Esophagus (tissue), 2 donors: Measurements from ENCODE around the gene THSD7B. TPM values are rescaled to one million over a fixed set of nuclear protein-coding genes. Genes with fewer than 3 reads are reported as not detected.

Source experiments
- H3K27ac ChIP-seq, 2 donors: one replicate each; pipeline ENCODE4 v1.5.1; 2013; ENCODE audit warnings: low read depth in 2 of 2, mild to moderate bottlenecking in 2 of 2, inconsistent platforms in 1 of 2, low read length in 1 of 2, moderate library complexity in 1 of 2
- H3K27me3 ChIP-seq, 2 donors: one replicate each; pipeline ENCODE4 v1.6.1; 2013; ENCODE audit warnings: low read length in 2 of 2, control low read depth in 1 of 2, mild to moderate bottlenecking in 1 of 2; ENCODE audit not compliant: insufficient read depth in 2 of 2, control insufficient read depth in 1 of 2
- H3K36me3 ChIP-seq, 2 donors: one replicate each; pipeline ENCODE4 v1.6.1; 2013; ENCODE audit warnings: low read length in 1 of 2; ENCODE audit not compliant: control insufficient read depth in 2 of 2, insufficient read depth in 2 of 2
- H3K4me1 ChIP-seq, 2 donors: one replicate each; pipeline ENCODE4 v1.6.1; 2013; ENCODE audit warnings: low read length in 1 of 2; ENCODE audit not compliant: control insufficient read depth in 2 of 2, insufficient read depth in 2 of 2
- H3K4me3 ChIP-seq, 2 donors: one replicate each; pipeline ENCODE4 v1.5.1; 2013; ENCODE audit warnings: low read length in 2 of 2, mild to moderate bottlenecking in 2 of 2, low read depth in 1 of 2, moderate library complexity in 1 of 2
- H3K9me3 ChIP-seq, 2 donors: one replicate each; pipeline ENCODE4 v1.6.1; 2013; ENCODE audit warnings: mild to moderate bottlenecking in 2 of 2, low read depth in 1 of 2, low read length in 1 of 2, moderate library complexity in 1 of 2; ENCODE audit not compliant: control insufficient read depth in 2 of 2, insufficient read depth in 1 of 2
- WGBS, 2 donors: extraction: QIAGEN DNeasy Blood & Tissue Kit; methylation state at CpG; one replicate each; pipeline ENCODE4 v1.1.7; 2013; 5-methylcytosine and 5-hydroxymethylcytosine counted together
- polyA plus RNA-seq, 2 donors: library from polyadenylated mRNA; stranded (reverse); fragments of 200-250 nt; gene quantifications; one replicate each; pipeline ENCODE4 v1.2.3, GENCODE V29; 2013
- donor health status: healthy with polysubstance abuse.
- donor health status: Bipolar disorder and iron deficiency.

The THSD7B gene
- polyA plus RNA-seq, 2 donors, result 0.22 to 0.32 TPM

DNA sequence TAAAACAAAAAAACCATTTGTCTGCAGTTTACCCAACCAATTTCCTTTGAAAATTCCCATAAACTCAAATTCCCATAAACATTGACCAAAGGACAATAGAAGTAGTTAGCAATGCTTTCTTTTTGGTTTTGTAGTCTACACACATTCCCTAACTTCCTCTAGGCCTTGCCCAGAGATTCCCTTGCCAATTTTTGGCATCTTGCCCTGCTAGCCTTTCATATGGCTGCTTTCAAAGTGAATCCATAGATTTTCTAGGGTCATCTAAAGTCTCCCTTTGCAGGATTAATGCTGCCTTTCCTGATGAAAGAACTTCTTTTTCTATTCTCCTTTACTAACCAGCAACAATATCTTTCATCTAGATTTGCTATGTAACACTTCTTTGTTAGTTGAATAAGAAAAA is 33.4 kb downstream of the THSD7B start:
- no peak overlapping the region for H3K4me3 ChIP-seq
- no peaks in the 10 kb centered on the region for H3K27me3 ChIP-seq
- no peaks in the 10 kb centered on the region for H3K9me3 ChIP-seq
- no peaks in the 10 kb centered on the region for H3K36me3 ChIP-seq
- no peak overlapping the region for H3K27ac ChIP-seq
- H3K4me1 ChIP-seq, result no peaks in the 10 kb centered on the region

DNA sequence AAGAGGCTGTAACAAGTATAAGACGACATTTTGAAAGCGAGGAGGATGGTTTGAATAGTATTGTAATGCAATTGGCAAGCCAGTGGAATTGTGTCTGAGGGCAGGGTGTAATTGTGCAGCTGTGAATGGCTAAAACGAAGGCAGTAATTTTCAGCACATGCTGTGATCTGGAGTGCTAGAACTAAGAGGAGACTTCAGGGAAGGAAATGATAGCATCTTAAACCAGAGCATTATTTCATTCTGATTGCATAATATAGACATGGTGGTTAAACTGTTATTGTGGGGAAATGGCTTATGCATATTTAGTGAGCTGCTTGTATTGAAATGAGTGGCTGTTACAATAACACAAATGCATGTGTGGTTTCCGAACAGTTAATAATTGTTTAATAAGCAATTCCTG is 36.3 kb downstream of the THSD7B start:
- Histone ChIP-seq H3K27me3 (no peaks in the 10 kb centered on the region), H3K9me3 (no peaks in the 10 kb centered on the region), H3K4me3 (no peak overlapping the region), H3K27ac (no peak overlapping the region), H3K36me3 (no peaks in the 10 kb centered on the region), H3K4me1 (no peaks in the 10 kb centered on the region)
- WGBS, 2 donors, result 81 to 83% methylated on average over 4 of the region's 4 CpGs

DNA sequence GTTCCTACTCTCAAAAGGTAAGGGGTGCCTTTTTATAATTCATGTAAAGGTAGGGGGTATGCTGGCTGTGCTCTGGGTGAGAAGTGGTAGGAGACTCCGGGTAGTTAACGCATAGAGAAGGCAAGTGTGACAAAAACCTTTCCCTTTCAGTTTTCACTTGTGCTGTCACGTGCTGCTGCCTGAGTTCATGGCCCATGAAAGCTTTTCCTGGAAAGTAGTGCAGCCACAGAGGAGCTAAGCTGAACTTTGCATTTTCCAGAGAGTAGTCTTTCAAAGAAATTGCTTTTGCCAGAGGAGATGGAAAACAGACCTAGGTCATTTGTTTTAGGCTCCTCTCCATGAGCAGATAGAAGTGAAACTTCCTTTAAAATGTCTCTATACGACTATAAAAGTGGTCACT is 44.7 kb downstream of the THSD7B start:
- no peaks in the 10 kb centered on the region for H3K27me3 ChIP-seq
- no peaks in the 10 kb centered on the region for H3K9me3 ChIP-seq
- no peak overlapping the region for H3K4me3 ChIP-seq
- 55 to 57% methylated on average over 4 of the region's 4 CpGs for WGBS, 2 donors
- H3K36me3 ChIP-seq, result no peaks in the 10 kb centered on the region
- H3K4me1 ChIP-seq, result no peaks in the 10 kb centered on the region
- H3K27ac ChIP-seq, result no peak overlapping the region

DNA sequence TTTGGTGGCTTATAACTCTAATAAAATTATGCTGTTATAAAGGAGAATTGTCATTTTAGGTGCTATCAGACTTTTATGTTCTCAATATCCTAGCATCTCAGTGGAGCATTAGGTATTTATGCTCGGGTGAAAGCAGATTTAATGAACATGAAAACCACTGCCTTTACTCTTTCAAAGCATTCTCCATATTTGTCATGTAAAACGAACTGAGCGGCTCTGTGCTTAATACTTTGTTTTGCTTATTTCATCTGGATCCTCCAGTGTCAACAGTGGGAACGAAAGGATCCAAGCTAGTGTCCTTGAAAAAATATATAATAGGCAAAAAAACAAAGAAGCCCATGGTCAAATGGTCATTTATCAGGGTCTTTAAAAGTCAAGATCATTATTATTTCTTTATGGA is 53.5 kb downstream of the THSD7B start:
- Histone ChIP-seq H3K9me3 (no peaks in the 10 kb centered on the region), H3K27ac (no peak overlapping the region), H3K4me1 (no peaks in the 10 kb centered on the region), H3K4me3 (no peak overlapping the region), H3K27me3 (no peaks in the 10 kb centered on the region), H3K36me3 (no peaks in the 10 kb centered on the region)
- WGBS, 2 donors, result 58 to 67% methylated on average over 4 of the region's 4 CpGs

DNA sequence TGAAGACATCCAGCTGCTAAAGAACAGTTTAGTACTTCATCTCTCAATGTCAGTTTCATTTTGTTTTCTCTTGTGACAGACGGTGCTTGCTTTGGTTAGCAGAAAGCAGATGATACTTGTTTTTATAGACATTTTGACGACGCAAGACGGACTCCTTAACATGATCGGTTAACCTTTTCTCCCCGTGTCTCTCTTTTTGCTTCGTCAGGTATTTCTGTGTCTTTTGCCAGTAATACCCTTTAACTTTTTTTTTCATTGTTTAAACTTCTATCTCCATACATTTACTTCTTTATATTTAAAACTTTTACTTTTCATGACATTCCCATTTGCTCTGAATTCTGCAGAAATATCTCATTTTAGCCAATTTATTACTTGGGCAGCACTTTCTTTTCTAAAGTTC is 57.9 kb downstream of the THSD7B start:
- Histone ChIP-seq H3K4me3 (no peak overlapping the region), H3K9me3 (no peaks in the 10 kb centered on the region), H3K27ac (no peak overlapping the region), H3K27me3 (no peaks in the 10 kb centered on the region), H3K4me1 (no peaks in the 10 kb centered on the region), H3K36me3 (no peaks in the 10 kb centered on the region)
- 69 to 74% methylated on average over 7 of the region's 7 CpGs for WGBS, 2 donors

DNA sequence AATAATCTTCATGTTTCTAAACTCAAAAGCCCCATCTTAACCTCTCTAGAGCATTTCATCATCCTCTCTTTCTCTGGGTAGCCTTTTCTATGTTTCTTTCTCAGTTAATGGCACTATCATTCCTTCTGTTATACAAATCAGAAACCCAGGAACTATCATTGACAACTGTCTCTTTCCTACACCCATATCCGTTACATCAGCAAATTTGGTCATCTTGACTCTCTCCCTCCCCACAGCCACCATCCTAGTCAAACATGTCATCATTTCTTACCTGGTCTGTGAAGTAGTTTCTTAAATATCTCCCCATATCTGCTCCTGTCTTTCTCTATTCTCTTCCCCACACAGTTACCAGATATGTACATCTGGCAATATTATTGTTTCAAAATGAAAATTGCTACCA is 62.8 kb downstream of the THSD7B start:
- no peak overlapping the region for H3K27ac ChIP-seq
- no peaks in the 10 kb centered on the region for H3K9me3 ChIP-seq
- H3K4me3 ChIP-seq, result no peak overlapping the region
- WGBS, 2 donors, result 92 to 94% methylated on average over 1 of the region's 1 CpG
- no peaks in the 10 kb centered on the region for H3K36me3 ChIP-seq
- H3K27me3 ChIP-seq, result no peaks in the 10 kb centered on the region
- H3K4me1 ChIP-seq, result no peaks in the 10 kb centered on the region

DNA sequence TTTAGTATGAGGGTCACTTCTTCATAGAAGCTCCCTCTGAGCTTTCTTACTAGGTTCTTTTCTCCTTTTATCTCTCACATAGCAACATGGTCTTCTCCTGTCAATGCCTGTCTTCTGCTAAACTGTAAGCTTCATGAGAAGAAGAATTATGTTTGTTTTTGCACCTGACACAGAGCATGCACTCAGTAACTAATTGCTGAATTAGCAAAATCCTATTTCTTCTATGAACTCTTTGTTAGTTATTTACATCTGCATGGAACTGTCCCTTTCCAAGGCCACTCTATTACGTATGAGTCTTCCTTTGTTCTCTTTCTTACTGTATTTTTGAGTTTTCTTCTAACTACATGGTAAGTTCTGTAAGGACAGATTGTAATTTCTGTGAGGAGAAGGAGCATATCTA is 63.4 kb downstream of the THSD7B start:
- H3K4me3 ChIP-seq, result no peak overlapping the region
- 47 to 65% methylated on average over 1 of the region's 1 CpG for WGBS, 2 donors
- H3K27me3 ChIP-seq, result no peaks in the 10 kb centered on the region

DNA sequence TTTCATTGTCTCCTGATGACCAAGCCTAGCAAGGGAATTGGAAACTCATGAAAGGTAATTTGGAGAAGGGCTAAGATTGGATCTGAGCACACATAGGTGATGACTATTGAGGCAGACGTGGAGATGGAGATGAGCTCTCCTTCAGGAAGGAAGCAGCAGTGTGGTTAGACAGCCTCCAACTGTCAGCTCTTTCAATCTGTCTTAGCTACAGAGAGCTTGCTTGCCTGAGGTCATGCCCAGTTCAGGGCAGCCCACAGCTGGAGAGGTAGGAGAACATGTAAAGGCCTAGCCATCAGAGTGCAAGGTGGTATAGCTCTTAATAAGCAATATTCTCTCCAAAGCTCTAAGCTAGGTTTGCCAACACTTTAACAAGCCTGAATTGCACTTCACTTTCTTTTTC is 79.2 kb downstream of the THSD7B start:
- H3K27ac ChIP-seq, result no peak overlapping the region
- WGBS, 2 donors, result 54 to 60% methylated on average over 1 of the region's 1 CpG
- H3K9me3 ChIP-seq, result no peaks in the 10 kb centered on the region
- H3K4me1 ChIP-seq, result no peaks in the 10 kb centered on the region
- H3K27me3 ChIP-seq, result no peaks in the 10 kb centered on the region
- no peaks in the 10 kb centered on the region for H3K36me3 ChIP-seq
- H3K4me3 ChIP-seq, result no peak overlapping the region

More for the DNA sequence above, 63.4 kb downstream of the THSD7B start:
- H3K9me3 ChIP-seq, result no peaks in the 10 kb centered on the region
- H3K27ac ChIP-seq, result no peak overlapping the region
- no peaks in the 10 kb centered on the region for H3K4me1 ChIP-seq
- no peaks in the 10 kb centered on the region for H3K36me3 ChIP-seq

DNA sequence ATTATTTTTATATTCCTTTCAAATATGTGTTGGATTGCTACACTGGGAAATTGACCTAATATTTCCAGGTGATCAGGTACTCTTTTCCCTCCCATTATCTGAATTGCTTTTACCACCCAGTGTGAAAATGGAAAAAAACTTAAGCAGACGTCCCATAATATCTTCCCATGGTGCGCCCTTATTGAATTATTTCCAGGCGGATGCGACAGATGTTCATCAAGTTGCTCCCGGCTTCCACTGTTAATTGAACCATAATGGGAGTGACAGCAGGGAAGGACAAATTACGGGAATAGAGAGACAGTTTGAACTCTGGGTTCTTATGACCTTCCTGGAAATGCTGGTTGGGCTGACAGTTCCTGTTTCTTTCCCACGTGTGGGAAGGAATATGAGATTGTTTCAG is 93.3 kb downstream of the THSD7B start:
- H3K4me1 ChIP-seq, result no peaks in the 10 kb centered on the region
- H3K27ac ChIP-seq, result no peak overlapping the region
- WGBS, 2 donors, result 59 to 61% methylated on average over 7 of the region's 7 CpGs
- H3K36me3 ChIP-seq, result no peaks in the 10 kb centered on the region
- H3K27me3 ChIP-seq, result no peaks in the 10 kb centered on the region
- no peaks in the 10 kb centered on the region for H3K9me3 ChIP-seq
- no peak overlapping the region for H3K4me3 ChIP-seq

DNA sequence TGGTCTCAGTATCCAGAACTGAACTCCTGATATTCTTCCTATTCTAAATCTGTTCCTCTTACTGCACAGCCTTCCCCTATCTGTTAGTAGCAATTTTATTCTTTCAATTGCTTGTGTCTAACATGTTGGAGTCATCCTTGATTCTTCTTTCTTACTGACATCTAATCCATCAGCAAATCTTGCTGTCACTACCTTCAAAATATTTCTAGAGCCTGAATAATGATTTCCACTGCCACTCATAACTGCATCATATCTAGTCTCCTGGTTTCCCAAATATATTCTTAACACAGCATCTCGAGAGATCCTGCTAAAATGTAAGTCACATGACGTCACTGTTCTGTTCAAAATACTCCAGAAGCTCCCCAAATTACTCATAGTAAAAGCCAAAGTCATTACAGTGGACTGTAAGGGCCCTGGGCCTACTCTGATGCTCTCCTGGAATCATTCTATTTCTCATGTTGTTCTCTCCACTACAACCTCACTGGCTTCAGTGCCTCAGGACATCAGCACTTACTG is 95.2 kb downstream of the THSD7B start:
- no peaks in the 10 kb centered on the region for H3K4me1 ChIP-seq
- no peaks in the 10 kb centered on the region for H3K36me3 ChIP-seq
- H3K27ac ChIP-seq, result no peak overlapping the region
- no peak overlapping the region for H3K4me3 ChIP-seq
- no peaks in the 10 kb centered on the region for H3K27me3 ChIP-seq
- no peaks in the 10 kb centered on the region for H3K9me3 ChIP-seq
- 66 to 72% methylated on average over 2 of the region's 2 CpGs for WGBS, 2 donors
